Measurements from ENCODE around the gene EPHA1. TPM values are rescaled to one million over a fixed set of nuclear protein-coding genes. Genes with fewer than 3 reads are reported as not detected.

EPHA1 gene
- polyA plus RNA-seq, 1 of the 3 experiments (the other 2 are of a cell fraction) = 0.49 TPM

GRCh38 chr7:143398616-143399015, 10.0 kb downstream of the EPHA1 start:
- H3F3A ChIP-seq (replicated peaks; ENCODE audit: insufficient read depth) = peaks cover 13% of the 10 kb centered on the region
- POLR2A ChIA-PET = no interaction called here
- H3K9me2 ChIP-seq = no peaks in the 10 kb centered on the region
- H3K9me3 ChIP-seq = no peaks in the 10 kb centered on the region
- no peaks in the 10 kb centered on the region for H3K27me3 ChIP-seq (ENCODE audit: insufficient read depth)
- H3K4me2 ChIP-seq = no peak overlapping the region
- 80% methylated on average over 14 of the region's 14 CpGs for WGBS (ENCODE audit: low lambda C conversion rate)
- no peaks in the 10 kb centered on the region for H3K79me2 ChIP-seq (ENCODE audit: insufficient read depth)
- CTCF ChIA-PET = interaction anchor here (1.2 to 1.9 kb wide), 3 partner anchors 18 to 177 kb away, joined by 3 to 8 read pairs (median 3); partner anchors contain the start of gene TAS2R40
- no peak overlapping the region for H3K9ac ChIP-seq
- H2AFZ ChIP-seq (ENCODE audit: low read depth) = no peak overlapping the region
- TF ChIP-seq RCOR1 (IDR thresholded peaks at IDR 0.05; ENCODE audit: low read length) (no peak), MEF2A (IDR thresholded peaks at IDR 0.05; ENCODE audit: borderline replicate concordance, low read depth) (no peak), GABPA (IDR thresholded peaks at IDR 0.05; ENCODE audit: low read depth) (no peak), POLR2AphosphoS5 (IDR thresholded peaks at IDR 0.05; ENCODE audit: low read depth, low read length) (no peak), YY1 (IDR thresholded peaks at IDR 0.05; ENCODE audit: low read depth) (no peak), FOSL2 (IDR thresholded peaks at IDR 0.05; ENCODE audit: borderline replicate concordance, low read depth) (no peak), TEAD4 (IDR thresholded peaks at IDR 0.05; ENCODE audit: borderline replicate concordance, insufficient read depth) (no peak), CHD2 (IDR thresholded peaks at IDR 0.05; ENCODE audit: low read length, partially characterized antibody) (no peak), FOXM1 (IDR thresholded peaks at IDR 0.05; ENCODE audit: low read depth) (no peak), EZH2phosphoT487 (IDR thresholded peaks at IDR 0.05; ENCODE audit: borderline replicate concordance, low read depth) (no peak)
- TF ChIP-seq, protein P1, sequence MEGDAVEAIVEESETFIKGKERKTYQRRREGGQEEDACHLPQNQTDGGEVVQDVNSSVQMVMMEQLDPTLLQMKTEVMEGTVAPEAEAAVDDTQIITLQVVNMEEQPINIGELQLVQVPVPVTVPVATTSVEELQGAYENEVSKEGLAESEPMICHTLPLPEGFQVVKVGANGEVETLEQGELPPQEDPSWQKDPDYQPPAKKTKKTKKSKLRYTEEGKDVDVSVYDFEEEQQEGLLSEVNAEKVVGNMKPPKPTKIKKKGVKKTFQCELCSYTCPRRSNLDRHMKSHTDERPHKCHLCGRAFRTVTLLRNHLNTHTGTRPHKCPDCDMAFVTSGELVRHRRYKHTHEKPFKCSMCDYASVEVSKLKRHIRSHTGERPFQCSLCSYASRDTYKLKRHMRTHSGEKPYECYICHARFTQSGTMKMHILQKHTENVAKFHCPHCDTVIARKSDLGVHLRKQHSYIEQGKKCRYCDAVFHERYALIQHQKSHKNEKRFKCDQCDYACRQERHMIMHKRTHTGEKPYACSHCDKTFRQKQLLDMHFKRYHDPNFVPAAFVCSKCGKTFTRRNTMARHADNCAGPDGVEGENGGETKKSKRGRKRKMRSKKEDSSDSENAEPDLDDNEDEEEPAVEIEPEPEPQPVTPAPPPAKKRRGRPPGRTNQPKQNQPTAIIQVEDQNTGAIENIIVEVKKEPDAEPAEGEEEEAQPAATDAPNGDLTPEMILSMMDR (IDR thresholded peaks at IDR 0.05) = no peak
- no peaks in the 10 kb centered on the region for H3K36me3 ChIP-seq (replicated peaks in 1 of 2; ENCODE audit: control insufficient read depth in 1 of 2, insufficient read depth in 2 of 2, low read length in 1 of 2)
- H4K20me1 ChIP-seq (ENCODE audit: insufficient read depth) = no peaks in the 10 kb centered on the region
- no peak for DNase-seq
- no peaks in the 10 kb centered on the region; a peak in 1 of 4 replicates for H3K4me1 ChIP-seq (ENCODE audit: control insufficient read depth in 1 of 2, insufficient read depth in 2 of 2, low read depth in 1 of 2, low read length in 1 of 2)
- H3K4me3 ChIP-seq (ENCODE audit: low read depth in 2 of 2, low read length in 1 of 2) = no peak overlapping the region
- H3K27ac ChIP-seq (ENCODE audit: low read depth in 2 of 2, low read length in 1 of 2) = no peak overlapping the region

DNA sequence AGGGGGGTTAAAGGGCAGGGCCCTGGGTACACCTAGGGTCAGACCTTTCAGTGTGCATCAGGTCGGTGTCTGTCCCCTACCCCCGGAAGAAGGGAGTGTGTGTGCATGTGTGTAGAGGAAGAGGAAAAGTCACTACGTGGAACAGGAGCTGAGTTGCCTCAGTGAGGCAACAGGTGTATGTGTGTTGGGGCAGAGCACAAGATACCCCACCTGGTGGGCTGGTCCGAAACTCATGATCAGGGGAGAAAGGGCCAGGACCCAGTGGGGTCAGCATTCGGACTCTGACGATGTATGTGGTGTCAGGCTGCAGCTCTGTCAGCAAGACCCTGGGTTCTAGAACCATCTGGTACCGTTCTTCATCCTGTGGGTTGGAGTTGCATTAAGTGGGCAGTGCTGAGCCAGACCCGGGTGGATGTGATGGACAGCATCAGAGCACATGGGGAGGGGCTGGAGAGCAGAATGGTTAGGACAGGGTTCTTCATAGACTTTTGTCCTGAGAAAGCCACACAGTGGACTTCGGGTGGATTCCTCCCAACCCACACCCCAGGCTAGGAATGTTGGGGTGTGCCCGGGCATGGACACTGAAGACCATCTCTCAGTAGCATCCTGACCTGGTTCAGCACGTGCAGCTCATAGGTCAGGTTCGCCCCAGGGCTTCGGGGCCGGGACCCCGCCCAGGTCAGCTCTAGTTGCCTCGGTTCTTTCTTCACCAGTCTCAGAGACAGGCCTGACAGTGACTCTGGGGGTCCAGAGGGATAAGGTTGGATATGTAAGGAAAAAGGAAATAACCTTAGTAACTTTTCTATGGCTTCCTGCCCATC, 10.7 kb downstream of the EPHA1 start:
- H2AFZ ChIP-seq (ENCODE audit: low read depth) = no peak overlapping the region
- ChIA-PET CTCF (interaction anchor here (0.7 to 7.5 kb wide), 6 partner anchors 17 to 176 kb away, joined by 3 to 38 read pairs (median 6); partner anchors contain the start of genes TAS2R40 and ZYX), POLR2A (no interaction called here)
- peaks cover 0 to 6% of the 10 kb centered on the region in 2 experiments; a peak in 1 of 4 replicates for H3K4me1 ChIP-seq (ENCODE audit: control insufficient read depth in 1 of 2, insufficient read depth in 2 of 2, low read depth in 1 of 2, low read length in 1 of 2)
- H3K4me2 ChIP-seq = no peak overlapping the region
- no peak for DNase-seq
- H3F3A ChIP-seq (replicated peaks; ENCODE audit: insufficient read depth) = peaks cover 20% of the 10 kb centered on the region
- H3K9ac ChIP-seq = no peak overlapping the region
- H3K4me3 ChIP-seq (ENCODE audit: low read depth in 2 of 2, low read length in 1 of 2) = no peak overlapping the region
- H4K20me1 ChIP-seq (ENCODE audit: insufficient read depth) = peaks cover 1% of the 10 kb centered on the region; the same call in 1 of the 2 replicates
- H3K79me2 ChIP-seq (ENCODE audit: insufficient read depth) = no peaks in the 10 kb centered on the region
- no peaks in the 10 kb centered on the region for H3K9me3 ChIP-seq
- no peaks in the 10 kb centered on the region for H3K36me3 ChIP-seq (replicated peaks in 1 of 2; ENCODE audit: control insufficient read depth in 1 of 2, insufficient read depth in 2 of 2, low read length in 1 of 2)
- no peaks in the 10 kb centered on the region for H3K9me2 ChIP-seq
- no peak overlapping the region for H3K27ac ChIP-seq (ENCODE audit: low read depth in 2 of 2, low read length in 1 of 2)
- 68% methylated on average over 16 of the region's 16 CpGs for WGBS (ENCODE audit: low lambda C conversion rate)
- no peaks in the 10 kb centered on the region for H3K27me3 ChIP-seq (ENCODE audit: insufficient read depth)
- TF ChIP-seq REST (IDR thresholded peaks at IDR 0.05; ENCODE audit: low read depth, low read length) = no peak
- TF ChIP-seq, protein P2, sequence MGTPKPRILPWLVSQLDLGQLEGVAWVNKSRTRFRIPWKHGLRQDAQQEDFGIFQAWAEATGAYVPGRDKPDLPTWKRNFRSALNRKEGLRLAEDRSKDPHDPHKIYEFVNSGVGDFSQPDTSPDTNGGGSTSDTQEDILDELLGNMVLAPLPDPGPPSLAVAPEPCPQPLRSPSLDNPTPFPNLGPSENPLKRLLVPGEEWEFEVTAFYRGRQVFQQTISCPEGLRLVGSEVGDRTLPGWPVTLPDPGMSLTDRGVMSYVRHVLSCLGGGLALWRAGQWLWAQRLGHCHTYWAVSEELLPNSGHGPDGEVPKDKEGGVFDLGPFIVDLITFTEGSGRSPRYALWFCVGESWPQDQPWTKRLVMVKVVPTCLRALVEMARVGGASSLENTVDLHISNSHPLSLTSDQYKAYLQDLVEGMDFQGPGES (IDR thresholded peaks at IDR 0.05; ENCODE audit: low read depth, low read length) = no peak
- TF ChIP-seq JUND (IDR thresholded peaks at IDR 0.05) = no peak
- TF ChIP-seq POLR2AphosphoS5 (IDR thresholded peaks at IDR 0.05; ENCODE audit: low read depth, low read length) = no peak
- TF ChIP-seq, protein P1 (IDR thresholded peaks at IDR 0.05) = no peak
- no peak for TF ChIP-seq MEF2A (IDR thresholded peaks at IDR 0.05; ENCODE audit: borderline replicate concordance, low read depth)
- no peak for TF ChIP-seq GATA2 (CRISPR knock-in tag; IDR thresholded peaks at IDR 0.05)
- no peak for TF ChIP-seq NRF1 (IDR thresholded peaks at IDR 0.05; ENCODE audit: low read depth, low read length)
- TF ChIP-seq GABPA (IDR thresholded peaks at IDR 0.05; ENCODE audit: low read depth) = no peak
- no peak for TF ChIP-seq EP300 (IDR thresholded peaks at IDR 0.05; ENCODE audit: borderline replicate concordance in 1 of 2, low read depth in 1 of 2, low read length in 1 of 2)
